GM21619 (cell line): ENCODE data around the gene XYLT2.
"Not testable (repeated sequence)": the region's sequence is repeated elsewhere in the genome, so short reads cannot be mapped to it uniquely, and the experiment has no call there.

Experiments
- ATAC-seq: cut with Tn5 transposase; IDR thresholded peaks from one replicate; pipeline ENCODE4 v1.9.1; 2021; ENCODE audit not compliant: unreplicated experiment

Gene XYLT2

DNA sequence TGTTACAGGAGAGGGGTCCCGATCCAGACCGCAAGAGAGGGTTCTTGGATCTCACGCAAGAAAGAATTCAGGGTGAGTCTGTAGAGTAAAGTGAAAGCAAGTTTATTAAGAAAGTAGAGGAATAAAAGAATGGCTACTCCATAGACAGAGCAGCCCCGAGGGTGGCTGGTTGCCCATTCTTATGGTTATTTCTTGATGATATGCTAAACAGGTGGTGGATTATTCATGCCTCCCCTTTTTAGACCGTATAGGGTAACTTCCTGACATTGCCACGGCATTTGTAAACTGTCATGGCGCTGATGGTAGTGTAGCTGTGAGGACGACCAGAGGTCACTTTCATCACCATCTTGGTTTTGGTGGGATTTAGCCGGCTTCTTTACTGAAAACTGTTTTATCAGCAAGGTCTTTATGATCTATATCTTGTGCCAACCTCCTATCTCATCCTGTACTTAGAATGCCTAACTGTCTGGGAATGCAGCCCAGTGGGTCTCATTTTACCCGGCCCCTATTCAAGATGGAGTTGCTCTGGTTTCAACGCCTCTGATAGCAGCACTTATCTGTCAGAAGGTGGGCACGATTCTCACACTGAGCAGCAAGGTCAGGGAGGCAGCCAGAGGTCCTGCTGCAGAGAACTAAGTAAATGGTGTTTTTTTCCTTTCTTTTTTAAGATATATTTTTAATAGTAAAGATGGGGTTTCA is 26.5 kb upstream of the XYLT2 start:
- no peak for ATAC-seq

DNA sequence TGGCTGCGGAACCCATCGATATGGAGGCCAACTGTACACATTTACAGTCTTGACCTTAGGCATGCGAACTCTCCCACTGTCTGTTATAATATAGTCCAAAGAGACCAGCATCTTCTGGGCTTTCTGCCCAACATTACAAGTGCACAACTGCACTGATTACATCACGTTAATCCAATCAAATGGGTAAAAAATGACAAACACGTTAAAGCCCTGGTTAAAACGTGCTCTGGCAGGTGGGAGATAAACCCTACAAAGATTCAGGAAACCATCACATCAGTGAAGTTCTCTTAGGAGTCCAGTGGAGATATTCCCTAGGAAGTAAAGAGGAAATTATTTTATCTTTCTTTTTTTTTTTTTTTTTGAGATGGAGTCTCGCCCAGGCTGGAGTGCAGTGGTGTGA is 23.7 kb upstream of the XYLT2 start:
- no peak for ATAC-seq

DNA sequence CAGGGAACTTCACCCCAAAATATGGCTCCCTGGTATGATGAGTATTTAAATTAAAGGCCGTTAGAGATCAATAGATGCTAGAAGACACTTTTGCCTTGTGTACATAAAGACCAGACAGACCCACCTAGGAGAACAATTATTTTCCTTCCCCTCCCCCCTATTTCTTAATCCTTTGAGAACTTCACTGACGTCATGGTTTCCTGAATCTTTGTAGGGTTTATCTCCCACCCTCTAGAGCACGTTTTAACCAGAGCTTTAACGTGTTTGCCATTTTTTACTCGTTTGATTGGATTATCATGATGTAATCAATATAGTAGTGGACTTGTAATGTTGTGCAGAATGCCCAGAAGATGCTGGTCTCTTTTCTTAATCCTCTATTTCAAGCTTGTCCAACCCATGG is 22.9 kb upstream of the XYLT2 start:
- ATAC-seq, result no peak

DNA sequence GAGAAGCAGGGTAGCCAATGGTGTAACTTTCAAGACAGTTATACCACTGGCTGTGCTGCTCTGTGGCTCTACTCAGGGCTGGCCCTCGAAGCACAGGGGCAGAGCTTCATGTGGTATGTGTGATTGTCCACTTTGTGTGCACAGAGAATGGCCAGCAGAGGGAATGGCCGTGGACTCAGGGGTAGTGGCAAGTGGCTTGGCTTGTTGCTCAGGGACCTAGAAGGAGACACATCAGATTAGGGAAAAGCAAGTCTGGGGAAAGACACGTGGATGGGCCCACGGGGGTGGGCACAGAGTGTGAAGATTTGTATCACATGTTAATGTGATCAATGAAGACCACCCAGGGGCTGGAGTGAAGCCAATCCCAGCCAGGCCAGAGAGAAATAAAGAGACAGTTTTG is 20.0 kb upstream of the XYLT2 start:
- no peak for ATAC-seq

DNA sequence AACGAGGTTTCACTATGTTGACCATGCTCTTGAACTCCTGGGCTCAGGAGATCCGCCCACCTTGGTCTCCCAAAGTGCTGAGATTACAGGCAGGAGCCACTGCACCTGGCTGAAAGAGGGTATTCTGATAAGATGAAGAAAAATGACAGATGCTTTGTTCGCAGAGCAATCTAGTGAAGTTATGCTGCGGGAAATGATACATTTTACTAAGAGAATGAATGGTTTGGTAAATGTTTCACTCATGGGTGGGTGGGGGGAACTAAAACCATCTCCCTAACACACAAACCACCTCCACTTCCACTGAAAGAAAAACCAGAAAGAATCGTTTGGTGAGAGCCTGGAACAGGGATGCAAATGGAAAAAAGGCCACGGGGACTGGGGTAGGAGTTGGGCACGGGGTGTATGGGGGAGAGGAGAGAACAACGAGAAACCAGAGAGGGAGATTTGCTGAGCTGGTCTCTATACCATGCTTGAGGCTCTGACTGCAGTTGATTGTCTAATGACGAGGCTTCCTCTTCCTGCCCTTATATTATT is 19.0 kb upstream of the XYLT2 start:
- no peak for ATAC-seq

DNA sequence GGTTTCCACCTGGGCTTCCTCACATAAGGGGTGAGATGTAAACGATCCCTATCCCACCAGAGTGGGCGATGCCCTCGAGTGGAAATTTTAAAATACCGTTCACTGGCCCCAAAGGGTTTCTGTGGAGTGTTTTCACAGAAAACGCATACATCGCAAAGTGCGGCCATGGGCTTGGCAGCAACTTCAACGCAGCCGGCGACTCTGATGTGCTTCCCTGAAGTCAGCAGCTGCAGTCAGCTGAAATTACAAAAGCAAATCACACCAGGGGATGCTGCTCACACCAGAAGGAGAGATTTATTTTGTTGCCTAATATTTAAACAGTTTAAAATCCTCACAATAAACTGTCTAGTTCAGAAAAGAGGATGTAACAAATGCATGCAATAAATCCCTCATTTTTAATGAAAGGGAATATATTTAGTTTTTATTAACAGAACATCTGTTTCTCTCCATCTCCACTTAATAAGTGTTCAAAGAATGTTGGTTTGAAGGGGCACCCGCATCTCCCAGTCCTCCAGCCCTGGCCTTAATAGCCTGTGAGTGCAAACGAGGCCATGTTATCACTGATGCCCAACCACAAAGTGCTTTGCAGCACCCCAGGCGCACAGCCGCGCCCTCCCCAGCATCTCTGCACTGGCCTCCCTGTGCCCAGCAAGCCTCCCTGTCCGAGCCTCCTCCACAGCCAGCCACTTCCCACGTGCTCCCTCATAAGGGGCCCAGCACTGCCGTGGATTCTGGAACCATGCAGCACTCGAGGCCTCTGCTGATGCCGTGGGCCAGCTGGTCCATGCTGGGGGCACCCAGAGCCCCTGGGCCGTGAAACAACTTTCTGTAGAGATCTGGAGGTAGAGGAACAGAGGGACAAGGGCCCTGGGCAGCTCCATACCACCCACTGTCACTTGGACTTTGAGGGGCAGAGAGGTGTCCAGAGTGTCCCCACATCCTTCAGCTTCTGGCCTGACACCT is 17.3 kb upstream of the XYLT2 start:
- no peak for ATAC-seq

DNA sequence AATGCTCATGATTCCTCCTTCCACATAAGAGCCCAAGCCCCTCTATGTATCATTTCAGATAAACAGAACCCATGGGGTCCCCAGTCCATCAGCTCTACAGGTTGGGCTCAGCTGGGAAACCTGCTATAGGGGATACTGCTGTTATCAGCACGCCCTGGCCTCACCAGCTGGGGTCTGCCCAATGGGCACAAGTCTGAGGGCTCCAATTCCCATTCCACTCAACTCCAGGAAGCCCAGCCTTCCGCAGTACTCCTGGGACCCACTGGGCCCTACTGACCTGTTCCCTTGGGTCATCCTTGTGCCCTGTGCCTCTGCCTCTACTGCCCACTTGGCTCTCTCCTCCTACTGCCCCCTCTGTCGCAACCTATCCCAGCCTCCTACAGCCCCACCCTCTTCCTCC is 16.2 kb upstream of the XYLT2 start:
- ATAC-seq, result no peak

DNA sequence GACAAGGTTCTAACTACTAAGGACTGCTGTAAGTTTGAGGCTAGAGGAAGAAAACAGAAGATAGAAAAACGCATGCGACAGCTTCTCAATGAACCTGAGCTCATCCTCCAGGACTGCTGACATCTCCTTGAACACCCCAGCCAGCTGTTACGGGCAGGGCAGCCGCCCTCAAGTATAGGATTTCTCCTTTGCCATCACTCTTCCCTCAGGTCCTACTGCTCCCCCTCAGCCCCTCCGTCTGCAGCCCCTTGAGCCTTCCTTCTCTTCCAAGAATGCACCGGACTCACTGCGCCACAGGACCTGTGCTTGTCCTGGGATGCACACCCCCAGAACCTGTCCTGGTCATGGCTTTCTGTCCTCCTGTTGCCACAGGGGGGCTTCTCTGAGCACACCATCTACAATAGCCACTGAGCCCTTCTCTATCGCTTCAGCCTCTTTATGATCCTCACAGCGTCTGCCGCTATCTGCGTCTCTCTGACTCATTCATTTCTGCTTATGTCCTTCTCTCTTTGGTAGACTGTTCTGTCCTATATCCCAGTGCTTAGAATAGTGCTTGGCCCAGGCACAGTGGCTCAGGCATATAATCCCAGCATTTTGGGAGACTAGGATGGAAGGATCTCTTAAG is 15.7 kb upstream of the XYLT2 start:
- no peak for ATAC-seq

DNA sequence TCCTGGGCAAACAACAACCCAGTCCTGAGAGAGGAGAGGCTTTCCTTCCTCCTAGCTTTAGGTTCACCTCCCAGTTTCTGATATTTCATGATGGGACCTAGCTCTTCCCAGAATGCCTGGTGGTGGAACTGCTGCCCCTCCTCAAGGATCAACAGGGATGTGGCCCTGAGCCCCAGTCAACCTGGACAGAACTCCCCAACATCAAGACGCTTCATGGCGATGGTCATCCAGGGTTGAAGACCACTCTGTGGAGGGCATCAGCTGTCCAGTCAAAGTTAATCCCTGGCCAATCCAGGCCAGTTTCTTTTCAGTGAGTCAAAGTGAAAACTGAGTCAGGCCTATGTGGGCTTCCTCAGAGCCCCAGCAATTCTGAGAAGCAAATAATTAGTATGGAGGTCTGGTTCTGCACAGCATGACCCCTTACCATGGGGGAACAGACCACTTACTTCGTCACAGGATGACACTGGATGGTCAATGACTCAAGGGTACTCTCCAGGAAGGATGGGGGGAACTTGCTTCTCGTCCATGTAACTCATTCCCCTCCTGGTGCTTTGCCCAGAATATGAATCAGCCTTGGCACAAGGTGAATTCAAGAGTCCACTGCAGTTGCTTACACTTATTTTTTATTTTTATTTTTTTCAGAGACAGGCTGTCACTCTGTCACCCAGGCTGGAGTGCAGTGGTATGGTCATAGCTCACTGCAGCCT is 14.7 kb upstream of the XYLT2 start:
- ATAC-seq, result no peak

DNA sequence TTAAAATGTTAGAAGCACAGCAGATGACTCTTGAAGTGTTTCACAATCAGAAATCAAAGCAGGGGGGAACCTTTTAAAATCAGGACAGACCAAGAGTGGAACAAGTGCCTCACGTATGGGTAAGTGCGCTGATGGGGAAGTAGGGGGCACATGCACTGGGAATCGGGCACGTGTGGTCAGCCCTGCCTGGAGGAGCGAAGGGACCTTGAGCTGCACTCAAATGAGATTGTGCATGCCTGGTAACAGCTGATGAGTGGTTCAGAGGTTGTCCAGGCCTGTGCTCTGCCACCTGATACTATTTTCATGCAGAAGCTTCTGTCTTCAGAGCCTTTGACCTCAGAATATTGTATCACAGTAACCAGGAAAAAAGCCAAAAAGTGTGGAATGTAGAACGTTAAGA is 13.7 kb upstream of the XYLT2 start:
- no peak for ATAC-seq

DNA sequence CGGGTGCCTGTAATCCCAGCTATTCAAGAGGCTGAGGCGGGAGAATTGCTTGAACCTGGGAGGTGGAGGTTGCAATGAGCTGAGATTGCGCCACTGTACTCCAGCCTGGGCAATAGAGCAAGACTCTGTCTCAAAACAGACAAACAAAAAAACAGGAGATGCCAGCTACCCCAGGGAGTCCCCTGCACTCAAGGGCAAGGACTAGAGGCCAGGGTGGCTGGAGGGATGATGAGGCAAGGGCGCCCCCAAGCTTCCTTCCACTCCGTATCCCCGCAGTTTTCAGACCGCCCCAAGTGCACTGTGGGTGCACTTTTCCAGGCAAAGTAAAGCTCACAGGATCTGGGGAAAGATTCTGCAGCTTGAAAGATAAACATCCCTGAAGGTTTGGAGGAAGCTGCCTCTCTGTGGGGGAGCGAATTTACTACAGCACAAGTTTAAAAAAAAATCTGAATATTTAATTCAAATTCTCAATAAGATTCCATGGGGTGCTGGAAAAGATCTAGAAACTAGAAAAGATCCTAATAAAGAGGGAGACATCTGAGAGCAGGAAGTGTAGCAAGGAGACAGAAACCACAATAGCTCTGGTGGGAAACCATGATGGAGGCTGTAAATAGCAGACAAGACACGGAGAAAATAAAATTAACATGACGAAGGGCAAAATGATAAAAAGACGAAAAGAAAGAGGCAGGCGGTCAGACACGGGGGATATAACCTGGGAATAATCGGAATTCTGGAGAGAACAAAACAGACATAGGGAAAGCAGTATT is 12.5 kb upstream of the XYLT2 start:
- ATAC-seq, result not testable (repeated sequence)

DNA sequence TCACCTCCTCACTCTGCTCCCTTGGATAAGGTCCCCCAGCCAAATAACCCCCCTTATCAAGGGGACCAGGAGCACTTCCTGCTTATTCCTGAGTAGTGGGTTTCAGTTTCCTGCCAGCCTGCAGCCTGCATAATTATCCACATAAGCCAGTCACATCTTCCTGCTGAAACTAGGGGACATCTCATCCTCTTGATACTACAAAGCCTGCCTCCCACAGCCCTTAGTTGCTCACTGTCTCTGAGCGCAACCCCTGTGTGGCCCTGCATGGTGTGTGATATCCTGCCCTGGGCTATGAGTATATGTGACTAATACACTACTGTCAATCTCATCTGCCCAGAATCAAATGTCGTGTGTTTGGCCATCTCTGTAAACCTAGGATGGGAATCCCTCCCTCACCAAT is 8.0 kb upstream of the XYLT2 start:
- no peak for ATAC-seq

DNA sequence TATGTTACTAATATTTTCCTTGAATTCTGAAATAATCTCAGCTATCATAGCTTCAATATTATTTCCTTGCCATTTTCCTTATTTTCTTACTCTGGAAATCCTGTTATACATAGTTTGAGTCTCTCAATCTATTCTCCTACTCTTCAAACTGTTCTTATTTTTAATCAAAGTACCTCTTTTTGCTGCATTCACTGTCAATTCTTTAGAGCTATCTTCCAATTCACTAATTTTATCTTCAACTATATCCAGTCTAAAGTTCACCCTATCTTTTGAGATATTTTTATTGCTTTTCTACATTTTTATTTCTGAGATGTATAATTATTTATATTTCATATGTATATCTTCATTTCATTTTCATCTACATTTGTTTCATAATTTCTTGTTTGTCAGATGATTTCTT is 7.3 kb upstream of the XYLT2 start:
- no peak for ATAC-seq

DNA sequence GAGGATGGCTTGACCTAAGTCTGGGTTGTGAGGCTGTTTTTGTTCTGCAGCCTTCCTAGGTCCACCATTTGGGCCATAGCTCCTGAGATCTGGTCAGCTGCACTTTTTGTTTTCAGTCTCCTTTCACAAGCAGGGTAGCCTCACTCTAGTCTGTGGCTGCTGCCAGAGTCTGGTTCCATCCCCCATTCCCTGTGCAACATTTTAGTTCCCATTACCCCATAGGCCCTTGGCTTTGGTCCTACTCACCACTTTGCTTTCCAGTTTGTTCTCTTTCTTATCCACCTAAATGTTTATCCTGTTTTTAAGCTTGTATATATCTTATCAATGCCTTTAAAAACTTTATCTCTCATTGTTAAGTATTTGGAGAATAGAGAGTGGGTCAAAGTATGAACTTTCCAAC is 6.5 kb upstream of the XYLT2 start:
- no peak for ATAC-seq

DNA sequence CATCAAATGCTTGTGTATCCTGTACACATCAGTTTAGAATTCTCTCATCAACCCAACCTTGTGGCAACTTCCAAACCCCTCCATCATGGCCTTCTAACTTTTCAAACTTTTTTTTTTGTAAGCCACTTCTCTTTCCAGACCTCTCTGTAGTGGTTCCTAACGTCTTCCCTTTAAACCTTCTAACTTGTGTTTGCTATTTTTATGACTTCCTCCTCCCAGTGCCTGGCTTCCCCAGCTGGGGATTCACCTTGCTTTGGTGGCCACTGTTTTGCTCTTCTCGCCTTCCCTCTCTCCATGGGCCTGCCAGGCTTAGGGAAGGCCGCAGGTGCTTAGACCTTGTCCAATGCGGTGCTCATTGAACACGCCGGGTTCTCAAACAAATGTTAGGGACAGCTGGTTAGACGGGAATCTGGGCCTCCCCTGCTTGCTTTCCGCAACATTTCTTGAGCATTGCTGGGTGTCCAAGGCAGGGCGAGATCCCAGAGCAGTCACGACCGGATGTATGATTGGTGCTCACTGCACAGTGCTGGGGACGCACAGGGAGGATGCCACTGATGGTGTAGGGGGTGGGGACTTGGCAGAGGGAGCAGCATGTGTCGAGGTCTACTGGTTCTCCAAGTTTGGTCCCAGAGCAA is 1.1 kb upstream of the XYLT2 start:
- ATAC-seq, result no peak

DNA sequence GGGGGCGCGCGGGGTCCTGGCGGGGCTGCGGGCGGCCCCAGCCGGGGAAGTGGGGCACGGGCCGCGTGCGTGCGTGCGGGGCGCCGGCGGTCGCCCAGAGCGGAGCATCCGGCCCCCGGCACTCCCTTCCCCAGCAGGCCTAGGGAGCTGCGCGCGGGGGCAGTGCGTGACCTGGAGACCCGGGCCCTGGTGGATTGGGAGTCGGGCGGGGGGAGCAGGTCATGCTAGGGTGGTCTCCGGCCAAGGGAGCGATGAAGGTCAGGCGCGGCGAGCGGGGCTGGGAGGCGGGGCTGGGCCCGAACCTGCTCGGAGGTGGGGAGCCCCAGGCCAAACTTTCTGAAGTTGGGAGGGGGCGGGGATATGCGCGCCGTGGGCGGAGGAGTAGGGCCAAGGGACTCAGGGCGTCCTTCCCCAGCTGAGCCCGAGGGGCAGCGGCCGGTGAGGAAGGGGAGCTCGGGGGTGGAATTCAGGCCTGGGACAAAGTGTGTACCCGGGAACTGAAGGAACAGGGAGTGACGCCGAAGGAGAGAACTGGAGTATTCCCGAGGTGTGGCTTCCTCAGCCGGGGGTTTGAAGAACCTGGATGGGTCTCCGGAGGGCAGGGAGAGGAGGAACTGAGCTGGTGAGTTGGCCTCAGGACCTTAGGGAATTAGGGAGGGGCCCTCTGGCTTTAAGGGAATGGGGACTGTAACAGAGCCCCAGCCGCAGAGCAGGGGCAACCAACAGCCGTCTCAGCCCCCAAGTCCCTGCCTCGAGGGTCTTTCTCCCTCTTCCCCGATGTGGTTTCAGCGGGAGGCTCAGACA is 589 bp downstream of the XYLT2 start:
- peak; percentile 43 for ATAC-seq

DNA sequence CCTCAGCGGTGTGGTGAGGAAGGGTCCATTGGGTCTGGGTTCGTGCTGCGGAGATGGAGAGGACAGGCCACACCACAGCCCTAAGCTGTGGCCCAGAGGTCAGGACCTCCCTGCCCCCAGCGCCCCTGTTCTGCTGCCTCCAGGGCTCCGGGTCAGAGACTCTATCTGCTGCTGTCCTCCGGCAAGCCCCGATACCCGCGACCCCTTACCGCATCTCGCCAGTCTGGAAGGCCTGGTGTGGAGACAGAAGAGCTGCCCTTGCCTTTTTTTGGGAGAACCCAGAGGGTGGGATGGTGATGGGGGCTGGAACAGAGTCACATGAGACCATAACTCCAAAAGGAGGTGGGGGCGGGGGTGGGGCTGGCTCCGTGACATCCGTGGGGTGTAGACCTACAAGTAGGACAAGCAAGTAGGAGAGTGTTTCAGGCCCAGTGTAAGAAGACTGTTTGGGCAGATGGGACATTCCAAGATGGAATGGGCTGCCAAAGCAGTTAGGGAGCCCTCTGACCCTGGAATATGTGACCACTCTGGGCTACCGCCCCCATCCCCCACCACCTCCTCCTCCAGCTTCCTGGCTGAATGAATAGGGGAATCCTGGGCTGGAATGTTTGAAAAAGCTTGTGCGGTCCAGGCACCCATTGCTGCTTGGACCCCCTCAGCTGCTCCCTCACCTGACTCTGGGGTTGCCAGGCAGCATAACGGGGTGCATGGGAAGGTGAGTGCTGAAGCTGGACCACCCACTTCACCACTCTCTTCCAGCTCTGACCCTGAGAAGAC is 1.4 kb downstream of the XYLT2 start:
- no peak for ATAC-seq

DNA sequence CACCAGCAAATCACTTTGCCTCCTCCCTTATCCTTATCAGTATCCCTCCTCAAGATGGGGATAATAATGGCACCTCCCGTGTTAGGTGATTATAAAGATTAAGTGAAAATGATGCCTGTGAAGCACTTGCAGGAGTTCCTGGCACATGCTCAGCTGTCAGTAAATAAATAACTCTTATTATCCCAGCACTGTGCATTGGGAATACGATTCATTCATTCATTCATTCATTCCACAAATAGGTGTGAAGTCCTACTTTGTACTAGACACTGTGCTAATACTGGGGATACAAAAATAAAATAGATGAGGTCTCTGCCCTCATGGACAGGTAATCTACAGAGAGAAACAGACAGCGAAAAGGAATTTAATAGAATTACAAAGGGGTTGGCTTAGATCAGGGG is 2.0 kb downstream of the XYLT2 start:
- no peak for ATAC-seq
